HL-60 (cell line): Measurements from ENCODE around the gene GH2.

ENCODE experiments used
- CTCF ChIP-seq: IDR thresholded peaks from one replicate; pipeline ENCODE4 v1.5.1; 2011; ENCODE audit warnings: low read length, control low read depth, inconsistent platforms; ENCODE audit not compliant: insufficient read depth
- POLR2AphosphoS5 ChIP-seq: IDR thresholded peaks from 2 replicates; pipeline ENCODE4 v1.6.1; 2012; ENCODE audit warnings: low read depth
- REST ChIP-seq: IDR thresholded peaks from 2 replicates; pipeline ENCODE4 v1.6.1; 2012; ENCODE audit warnings: low read depth; ENCODE audit not compliant: insufficient replicate concordance

- TF ChIP-seq CTCF (no peak), REST (no peak), POLR2AphosphoS5 (no peak)
Measured at GRCh38 chr17:63859257-63859656, 22.5 kb downstream of the GH2 start.
